WTC11 (cell line): ENCODE data around the gene KLHL18.

ENCODE experiments used
- CTCF ChIP-seq: fragments of 200-600 bp; IDR thresholded peaks from 2 replicates; pipeline ENCODE4 v1.8.0; 2022; ENCODE audit warnings: antibody characterized with exemption
- ELF4 ChIP-seq: sonication (generic); formaldehyde crosslinking; IDR thresholded peaks from 2 replicates; pipeline ENCODE4 v1.8.1; 2022; ENCODE audit warnings: low read depth, mild to moderate bottlenecking, moderate library complexity, missing genetic modification reagents
- ESRRA ChIP-seq: sonication (generic); formaldehyde crosslinking; IDR thresholded peaks from 2 replicates; pipeline ENCODE4 v1.8.1; 2022; ENCODE audit warnings: mild to moderate bottlenecking, missing genetic modification reagents, borderline replicate concordance
- ETV6 ChIP-seq: sonication (generic); formaldehyde crosslinking; IDR thresholded peaks from 2 replicates; pipeline ENCODE4 v1.8.1; 2022; ENCODE audit warnings: mild to moderate bottlenecking, missing genetic modification reagents
- TCF7 ChIP-seq: sonication (generic); formaldehyde crosslinking; IDR thresholded peaks from 2 replicates; pipeline ENCODE4 v1.8.0; 2022; ENCODE audit warnings: mild to moderate bottlenecking, low read depth, missing genetic modification reagents, moderate library complexity
- TF ChIP-seq, protein P1 (sequence below): fragments of 250-450 bp; sonication (Bioruptor Pico); IDR thresholded peaks from 2 replicates; pipeline ENCODE4 v2.1.2; 2022; ENCODE audit warnings: mild to moderate bottlenecking, moderate library complexity

GRCh38 chr3:47370887-47371697 is 88.3 kb downstream of the KLHL18 start:
- no peak for TF ChIP-seq ETV6 (CRISPR knock-in tag)
- peak; percentile 52; the same call in 1 of the 2 replicates for TF ChIP-seq CTCF
- TF ChIP-seq ESRRA (CRISPR knock-in tag): no peak
- TF ChIP-seq, protein P1, sequence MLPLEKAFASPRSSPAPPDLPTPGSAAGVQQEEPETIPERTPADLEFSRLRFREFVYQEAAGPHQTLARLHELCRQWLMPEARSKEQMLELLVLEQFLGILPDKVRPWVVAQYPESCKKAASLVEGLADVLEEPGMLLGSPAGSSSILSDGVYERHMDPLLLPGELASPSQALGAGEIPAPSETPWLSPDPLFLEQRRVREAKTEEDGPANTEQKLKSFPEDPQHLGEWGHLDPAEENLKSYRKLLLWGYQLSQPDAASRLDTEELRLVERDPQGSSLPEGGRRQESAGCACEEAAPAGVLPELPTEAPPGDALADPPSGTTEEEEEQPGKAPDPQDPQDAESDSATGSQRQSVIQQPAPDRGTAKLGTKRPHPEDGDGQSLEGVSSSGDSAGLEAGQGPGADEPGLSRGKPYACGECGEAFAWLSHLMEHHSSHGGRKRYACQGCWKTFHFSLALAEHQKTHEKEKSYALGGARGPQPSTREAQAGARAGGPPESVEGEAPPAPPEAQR (CRISPR knock-in tag): no peak
- no peak for TF ChIP-seq ELF4 (CRISPR knock-in tag)
- no peak for TF ChIP-seq TCF7 (CRISPR knock-in tag)
